ENCODE results near the gene ECI2. TPM values are rescaled to one million over a fixed set of nuclear protein-coding genes. Genes with fewer than 3 reads are reported as not detected.

Gene ECI2
- total and polyA plus RNA-seq, 5 donors, result 70.1 to 124 (median 101) TPM

- Histone ChIP-seq H3K27me3 (ENCODE audit: control insufficient read depth, insufficient read depth) (no peaks in the 10 kb centered on the region), H3K4me3 (ENCODE audit: low read length) (no peak overlapping the region), H3K4me1 (ENCODE audit: control insufficient read depth, insufficient read depth, low read length) (no peaks in the 10 kb centered on the region), H3K27ac (ENCODE audit: low read length) (no peak overlapping the region), H3K9me3 (ENCODE audit: control insufficient read depth, low read length) (no peaks in the 10 kb centered on the region)
- intact Hi-C loops (cut with DNase I), result no loop called here
- DNase-seq (no peak), ATAC-seq (no peak)
- 90% methylated on average over 1 of the region's 1 CpG for WGBS
Measured at GRCh38 chr6:4167833-4168232, 32.5 kb upstream of the ECI2 start.

GRCh38 chr6:4167123-4167522 lies 31.7 kb upstream of the ECI2 start:
- H3K4me1 ChIP-seq (ENCODE audit: control insufficient read depth, insufficient read depth, low read length), result no peaks in the 10 kb centered on the region
- H3K4me3 ChIP-seq (ENCODE audit: low read length), result no peak overlapping the region
- no peak for DNase-seq
- intact Hi-C loops (cut with DNase I), result no loop called here
- no peaks in the 10 kb centered on the region for H3K9me3 ChIP-seq (ENCODE audit: control insufficient read depth, low read length)
- no peak overlapping the region for H3K27ac ChIP-seq (ENCODE audit: low read length)
- 98% methylated on average over 6 of the region's 6 CpGs for WGBS
- no peak for ATAC-seq
- no peaks in the 10 kb centered on the region for H3K27me3 ChIP-seq (ENCODE audit: control insufficient read depth, insufficient read depth)

DNA sequence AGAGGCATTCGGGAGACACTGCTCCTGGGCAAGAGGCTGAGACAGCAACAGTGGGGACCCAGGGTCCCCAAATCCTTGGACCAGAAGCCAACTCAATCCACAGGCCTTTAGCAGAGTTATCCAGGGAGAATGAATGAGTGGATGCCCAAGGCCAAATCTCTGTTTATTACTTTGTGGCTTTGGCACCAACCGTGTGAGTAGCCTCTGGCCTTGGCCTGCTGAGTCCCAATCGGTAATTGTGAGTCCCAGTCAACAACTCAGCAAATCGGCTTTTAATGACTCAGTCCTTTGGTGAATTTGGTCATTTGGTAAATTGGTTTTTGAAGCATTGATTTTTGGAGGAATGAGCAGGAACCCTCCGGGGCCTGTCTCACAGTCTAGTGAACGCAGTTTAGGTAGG lies 29.1 kb upstream of the ECI2 start:
- ATAC-seq (no peak), DNase-seq (no peak)
- Histone ChIP-seq H3K27ac (ENCODE audit: low read length) (no peak overlapping the region), H3K9me3 (ENCODE audit: control insufficient read depth, low read length) (no peaks in the 10 kb centered on the region), H3K4me3 (ENCODE audit: low read length) (no peak overlapping the region), H3K27me3 (ENCODE audit: control insufficient read depth, insufficient read depth) (no peaks in the 10 kb centered on the region), H3K4me1 (ENCODE audit: control insufficient read depth, insufficient read depth, low read length) (no peaks in the 10 kb centered on the region)
- intact Hi-C loops (cut with DNase I), result no loop called here
- WGBS, result 94% methylated on average over 6 of the region's 6 CpGs

- intact Hi-C loops (cut with DNase I), result no loop called here
- DNase-seq (no peak), ATAC-seq (no peak)
- no peaks in the 10 kb centered on the region for H3K27me3 ChIP-seq (ENCODE audit: control insufficient read depth, insufficient read depth)
- no peak overlapping the region for H3K4me3 ChIP-seq (ENCODE audit: low read length)
- 85% methylated on average over 4 of the region's 4 CpGs for whole genome bisulfite sequencing
- H3K4me1 ChIP-seq (ENCODE audit: control insufficient read depth, insufficient read depth, low read length), result no peaks in the 10 kb centered on the region
- H3K27ac ChIP-seq (ENCODE audit: low read length), result no peak overlapping the region
- H3K9me3 ChIP-seq (ENCODE audit: control insufficient read depth, low read length), result no peaks in the 10 kb centered on the region
Measured at GRCh38 chr6:4164117-4164442, 28.7 kb upstream of the ECI2 start.

DNA sequence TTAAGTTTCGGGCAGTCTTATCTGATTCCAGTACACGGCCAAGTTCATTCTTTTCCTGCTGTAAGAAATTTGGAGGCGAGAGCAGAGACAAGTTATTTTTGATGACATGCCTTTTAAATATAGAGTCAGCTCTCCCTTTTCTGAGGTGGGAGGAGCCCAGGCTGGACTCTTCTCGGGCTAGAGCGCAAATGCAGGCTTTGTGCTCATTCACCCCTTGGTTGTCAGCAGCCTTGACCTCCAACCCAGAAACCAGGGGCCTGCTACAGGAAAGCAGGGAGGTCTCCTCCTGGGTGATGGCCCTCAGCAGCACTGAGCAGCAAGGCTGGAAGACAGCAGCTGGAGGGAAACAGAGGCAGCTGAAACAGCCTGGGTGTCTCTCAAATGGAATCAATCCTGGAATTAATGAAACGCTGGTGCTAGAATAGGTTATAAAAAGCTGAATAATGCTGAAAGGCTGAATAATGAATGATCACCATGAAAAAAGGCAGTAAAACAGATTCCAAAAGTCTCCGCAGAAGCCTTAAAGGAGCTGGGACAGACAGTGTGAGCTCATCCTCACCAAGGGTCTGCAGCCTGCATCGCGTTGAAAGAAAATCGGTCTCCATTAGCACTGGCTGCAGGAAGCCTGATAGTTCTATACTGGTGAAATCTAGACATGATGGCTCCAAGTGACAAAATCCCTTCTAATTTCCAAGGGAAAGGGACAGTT lies 28.2 kb upstream of the ECI2 start:
- no peaks in the 10 kb centered on the region for H3K9me3 ChIP-seq (ENCODE audit: control insufficient read depth, low read length)
- DNase-seq (no peak), ATAC-seq (peak; percentile 19 to 50)
- no peaks in the 10 kb centered on the region for H3K27me3 ChIP-seq (ENCODE audit: control insufficient read depth, insufficient read depth)
- intact Hi-C loops (cut with DNase I), result no loop called here
- no peaks in the 10 kb centered on the region for H3K4me1 ChIP-seq (ENCODE audit: control insufficient read depth, insufficient read depth, low read length)
- no peak overlapping the region for H3K4me3 ChIP-seq (ENCODE audit: low read length)
- H3K27ac ChIP-seq (ENCODE audit: low read length), result no peak overlapping the region
- WGBS, result 62% methylated on average over 10 of the region's 10 CpGs

GRCh38 chr6:4162370-4162769 lies 27.0 kb upstream of the ECI2 start:
- 87% methylated on average over 1 of the region's 1 CpG for WGBS
- no peak for DNase-seq
- intact Hi-C loops (cut with DNase I), result no loop called here
- Histone ChIP-seq H3K27me3 (ENCODE audit: control insufficient read depth, insufficient read depth) (no peaks in the 10 kb centered on the region), H3K4me3 (ENCODE audit: low read length) (no peak overlapping the region), H3K27ac (ENCODE audit: low read length) (no peak overlapping the region), H3K9me3 (ENCODE audit: control insufficient read depth, low read length) (no peaks in the 10 kb centered on the region), H3K4me1 (ENCODE audit: control insufficient read depth, insufficient read depth, low read length) (no peaks in the 10 kb centered on the region)
- ATAC-seq, result no peak

GRCh38 chr6:4159491-4159890 lies 24.1 kb upstream of the ECI2 start:
- ATAC-seq (no peak), DNase-seq (peak in 1 of 3 donors; percentile 49)
- no peaks in the 10 kb centered on the region for H3K27me3 ChIP-seq (ENCODE audit: control insufficient read depth, insufficient read depth)
- H3K9me3 ChIP-seq (ENCODE audit: control insufficient read depth, low read length), result no peaks in the 10 kb centered on the region
- no peak overlapping the region for H3K27ac ChIP-seq (ENCODE audit: low read length)
- H3K4me3 ChIP-seq (ENCODE audit: low read length), result no peak overlapping the region
- 42% methylated on average over 7 of the region's 7 CpGs for WGBS
- intact Hi-C loops (cut with DNase I), result loop anchor here (5.0 to 10.0 kb wide), 3 partner anchors 95 to 105 kb away; no protein-coding TSS in a partner anchor
- no peaks in the 10 kb centered on the region for H3K4me1 ChIP-seq (ENCODE audit: control insufficient read depth, insufficient read depth, low read length)

- 76% methylated on average over 12 of the region's 12 CpGs for WGBS
- DNase-seq (no peak), ATAC-seq (no peak)
- H3K4me3 ChIP-seq (ENCODE audit: low read length), result no peak overlapping the region
- H3K4me1 ChIP-seq (ENCODE audit: control insufficient read depth, insufficient read depth, low read length), result no peaks in the 10 kb centered on the region
- intact Hi-C loops (cut with DNase I), result loop anchor here (5.0 to 10.0 kb wide), 3 partner anchors 93 to 103 kb away; no protein-coding TSS in a partner anchor
- H3K9me3 ChIP-seq (ENCODE audit: control insufficient read depth, low read length), result no peaks in the 10 kb centered on the region
- no peaks in the 10 kb centered on the region for H3K27me3 ChIP-seq (ENCODE audit: control insufficient read depth, insufficient read depth)
- H3K27ac ChIP-seq (ENCODE audit: low read length), result no peak overlapping the region
Measured at GRCh38 chr6:4157506-4157905, 22.1 kb upstream of the ECI2 start.

DNA sequence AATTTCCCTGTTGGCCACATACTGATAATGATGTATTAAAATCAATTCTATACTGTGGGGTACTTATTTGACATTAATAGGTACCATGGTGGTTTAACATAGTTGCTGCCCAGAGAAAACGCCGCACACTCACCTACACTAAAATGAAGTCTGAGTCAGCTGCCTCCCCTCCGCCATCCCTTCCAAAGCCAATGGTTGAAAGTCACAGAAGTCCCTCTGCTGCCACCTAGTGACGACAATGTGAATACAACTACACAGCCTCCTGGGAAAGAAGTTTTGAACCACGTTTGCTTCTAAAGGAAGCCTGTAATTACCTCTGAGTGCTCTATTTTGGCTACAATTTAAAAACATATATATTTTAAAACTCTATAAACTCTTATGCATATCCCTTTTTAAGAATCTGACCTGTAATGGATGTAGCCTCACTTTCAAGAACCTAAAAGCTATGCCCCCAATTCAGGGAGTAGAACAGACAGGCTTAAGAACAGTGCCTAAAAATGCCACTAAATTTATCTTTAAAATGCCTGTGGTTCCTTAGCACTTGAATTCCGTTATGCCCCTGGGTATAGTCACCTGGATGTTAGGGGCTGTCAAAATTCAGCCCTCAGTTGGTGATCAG lies 20.6 kb upstream of the ECI2 start:
- H3K27ac ChIP-seq (ENCODE audit: low read length), result no peak overlapping the region
- ATAC-seq, result peak; percentile 75 to 86
- H3K4me1 ChIP-seq (ENCODE audit: control insufficient read depth, insufficient read depth, low read length), result no peaks in the 10 kb centered on the region
- DNase-seq, result peak; percentile 63 to 77 (median 66)
- no peaks in the 10 kb centered on the region for H3K27me3 ChIP-seq (ENCODE audit: control insufficient read depth, insufficient read depth)
- under 1% methylated on average over 6 of the region's 6 CpGs for WGBS
- no peak overlapping the region for H3K4me3 ChIP-seq (ENCODE audit: low read length)
- intact Hi-C loops (cut with DNase I), result loop anchor here (5.0 to 10.0 kb wide), 3 partner anchors 91 to 101 kb away; no protein-coding TSS in a partner anchor
- H3K9me3 ChIP-seq (ENCODE audit: control insufficient read depth, low read length), result no peaks in the 10 kb centered on the region

GRCh38 chr6:4153514-4153985 lies 18.2 kb upstream of the ECI2 start:
- no peak for DNase-seq

GRCh38 chr6:4145083-4145482 lies 9.7 kb upstream of the ECI2 start:
- DNase-seq (no peak), ATAC-seq (no peak)
- H3K9me3 ChIP-seq (ENCODE audit: control insufficient read depth, low read length), result no peaks in the 10 kb centered on the region
- H3K27me3 ChIP-seq (ENCODE audit: control insufficient read depth, insufficient read depth), result no peaks in the 10 kb centered on the region
- intact Hi-C loops (cut with DNase I), result no loop called here
- 87% methylated on average over 2 of the region's 2 CpGs for WGBS
- no peak overlapping the region for H3K4me3 ChIP-seq (ENCODE audit: low read length)
- H3K27ac ChIP-seq (ENCODE audit: low read length), result no peak overlapping the region
- H3K4me1 ChIP-seq (ENCODE audit: control insufficient read depth, insufficient read depth, low read length), result no peaks in the 10 kb centered on the region

More at GRCh38 chr6:4153514-4153985, 18.2 kb upstream of the ECI2 start:
- no peaks in the 10 kb centered on the region for H3K27me3 ChIP-seq (ENCODE audit: control insufficient read depth, insufficient read depth)
- intact Hi-C loops (cut with DNase I), result loop anchor here in 3 of 4 donors (10.0 kb wide), 2 partner anchors 89 to 99 kb away; no protein-coding TSS in a partner anchor
- no peaks in the 10 kb centered on the region for H3K9me3 ChIP-seq (ENCODE audit: control insufficient read depth, low read length)
- H3K4me1 ChIP-seq (ENCODE audit: control insufficient read depth, insufficient read depth, low read length), result no peaks in the 10 kb centered on the region
- no peak for ATAC-seq
- WGBS, result 84% methylated on average over 6 of the region's 6 CpGs
- H3K27ac ChIP-seq (ENCODE audit: low read length), result no peak overlapping the region
- H3K4me3 ChIP-seq (ENCODE audit: low read length), result no peak overlapping the region

Data from right cardiac atrium (tissue), 5 donors.